Left renal cortex interstitium (tissue), 4 donors: ENCODE data around the gene THBS3. TPM values are rescaled to one million over a fixed set of nuclear protein-coding genes. Genes with fewer than 3 reads are reported as not detected.
"Not testable (repeated sequence)": the region's sequence is repeated elsewhere in the genome, so short reads cannot be mapped to it uniquely, and the experiment has no call there.

Experiments used
- DNase-seq, 4 donors: peaks; one replicate each; pipeline ENCODE4 v3.0.0-alpha.2; 2013; ENCODE audit warnings: low read depth in 4 of 4, low spot score in 2 of 4, missing footprints in 1 of 4
- polyA plus RNA-seq, 4 donors: library from polyadenylated mRNA; unstranded; fragments of 120-200 nt; gene quantifications; one replicate each; pipeline ENCODE4 v1.2.1, GENCODE V29; 2013; ENCODE audit not compliant: insufficient read length in 4 of 4

THBS3 gene
- polyA plus RNA-seq, 4 donors: 26.3 to 54.2 (median 37.5) TPM

DNA sequence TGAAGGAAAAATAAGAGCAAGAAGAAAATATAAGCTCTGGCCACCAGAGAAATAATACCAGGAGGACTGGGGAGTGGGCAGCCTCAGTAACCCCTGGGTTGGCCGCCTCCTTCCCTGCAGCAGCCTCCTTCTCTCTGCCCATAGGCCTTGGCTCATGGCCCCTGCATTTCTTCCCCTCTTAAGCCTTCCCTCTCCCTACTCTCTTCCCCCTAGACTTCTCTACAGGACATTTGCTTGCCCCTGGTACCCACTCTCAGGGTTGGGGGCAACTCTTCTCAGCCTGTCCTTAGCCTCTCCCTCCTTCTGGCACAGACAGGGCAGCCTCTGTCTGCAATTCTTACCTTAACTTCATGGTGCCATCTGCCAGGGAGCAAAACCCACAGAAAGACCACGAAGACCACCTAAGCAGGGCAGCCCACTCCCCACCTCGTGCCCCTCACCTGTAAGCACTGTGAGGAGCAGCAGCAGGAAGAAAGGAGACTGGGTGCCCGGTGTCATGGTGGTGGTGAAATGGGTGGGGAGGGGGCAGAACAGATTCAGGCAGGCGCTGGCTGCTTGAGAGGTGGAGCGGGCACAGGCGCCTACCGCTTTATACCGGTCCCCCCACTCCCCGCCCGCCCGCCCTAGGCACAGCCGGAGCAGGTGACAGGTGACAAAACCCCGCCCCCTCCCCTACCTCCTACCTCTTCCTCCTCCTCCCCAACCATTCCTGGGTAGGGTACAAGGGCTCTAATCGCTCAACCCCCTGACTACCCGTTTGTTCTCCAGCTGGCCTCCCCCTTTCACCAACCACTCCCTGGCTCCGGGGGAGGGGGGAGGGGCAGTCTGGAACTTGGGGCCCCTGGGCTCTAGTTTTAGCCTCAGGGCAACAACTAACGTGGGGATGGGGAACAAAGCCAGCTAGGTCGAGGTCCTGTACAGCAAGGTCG lies 15.1 kb downstream of the THBS3 start:
- no peak for DNase-seq

GRCh38 chr1:155191904-155192303 lies 15.8 kb downstream of the THBS3 start:
- no peak for DNase-seq

GRCh38 chr1:155189926-155190325 lies 17.8 kb downstream of the THBS3 start:
- not testable (repeated sequence) for DNase-seq

DNA sequence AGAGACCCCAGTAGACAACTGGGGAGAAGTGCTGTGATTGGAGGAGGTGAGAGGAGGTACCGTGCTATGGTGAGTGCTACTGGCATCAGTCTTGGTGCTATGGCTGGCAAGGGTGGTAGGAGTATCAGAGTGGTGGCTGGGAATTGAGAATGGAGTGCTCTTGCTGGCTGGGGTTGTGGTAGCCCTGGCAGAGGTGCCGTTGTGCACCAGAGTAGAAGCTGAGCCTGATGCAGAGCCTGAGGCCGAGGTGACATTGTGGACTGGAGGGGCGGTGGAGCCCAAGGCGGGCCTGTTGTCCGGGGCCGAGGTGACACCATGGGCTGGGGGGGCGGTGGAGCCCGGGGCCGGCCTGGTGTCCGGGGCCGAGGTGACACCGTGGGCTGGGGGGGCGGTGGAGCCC lies 19.4 kb downstream of the THBS3 start:
- no peak for DNase-seq

DNA sequence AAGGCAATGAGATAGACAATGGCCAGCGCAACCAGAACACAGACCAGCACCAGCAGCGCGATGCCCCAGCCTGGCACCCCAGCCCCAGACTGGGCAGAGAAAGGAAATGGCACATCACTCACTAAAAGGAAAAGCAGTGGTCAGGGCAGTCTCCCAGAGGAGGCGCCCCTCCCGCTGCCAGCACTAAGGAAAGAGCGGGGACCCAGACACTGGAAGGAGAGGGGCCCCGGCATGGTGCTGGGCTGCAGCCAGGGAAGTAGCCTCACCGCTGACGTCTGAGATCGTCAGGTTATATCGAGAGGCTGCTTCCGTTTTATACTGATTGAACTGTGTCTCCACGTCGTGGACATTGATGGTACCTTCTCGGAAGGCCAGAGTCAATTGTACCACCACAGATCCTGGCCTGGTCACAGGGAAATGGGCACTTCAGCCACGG lies 20.2 kb downstream of the THBS3 start:
- DNase-seq: no peak

GRCh38 chr1:155186794-155187455 lies 20.8 kb downstream of the THBS3 start:
- DNase-seq: no peak

DNA sequence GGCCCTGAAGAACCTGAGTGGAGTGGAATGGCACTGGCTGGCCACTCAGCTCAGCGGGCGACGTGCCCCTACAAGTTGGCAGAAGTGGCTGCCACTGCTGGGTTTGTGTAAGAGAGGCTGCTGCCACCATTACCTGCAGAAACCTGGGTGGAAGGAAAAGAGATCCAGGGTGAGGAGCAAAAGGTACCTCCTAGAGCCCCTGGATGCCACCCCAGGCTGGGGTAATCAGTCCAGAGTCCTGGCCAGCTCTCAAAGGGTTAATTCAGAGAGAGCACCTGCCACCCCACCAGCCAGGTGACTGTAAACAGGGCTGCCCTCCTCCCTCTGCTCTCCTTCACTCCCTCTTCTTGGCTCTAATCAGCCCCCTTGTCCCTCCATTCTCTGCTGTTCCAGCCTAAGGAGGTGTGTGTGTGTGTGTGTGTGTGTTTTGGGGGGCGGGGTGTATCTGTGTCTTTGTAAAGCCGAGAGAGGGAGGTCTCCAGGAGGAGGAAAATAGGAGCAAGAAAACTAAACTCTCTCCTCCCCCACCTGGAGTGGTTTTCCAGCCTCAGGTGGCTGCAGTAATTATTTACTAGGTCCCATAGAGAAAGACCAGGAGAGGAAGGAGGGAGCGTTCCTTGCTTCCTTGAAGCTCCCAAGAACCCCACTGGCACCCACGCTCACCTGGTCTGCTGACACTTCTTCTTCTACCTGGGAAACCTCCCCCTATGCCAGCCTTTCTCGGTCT lies 21.5 kb downstream of the THBS3 start:
- DNase-seq: no peak

- no peak for DNase-seq
Observed at GRCh38 chr1:155185783-155186066, 22.0 kb downstream of the THBS3 start.

DNA sequence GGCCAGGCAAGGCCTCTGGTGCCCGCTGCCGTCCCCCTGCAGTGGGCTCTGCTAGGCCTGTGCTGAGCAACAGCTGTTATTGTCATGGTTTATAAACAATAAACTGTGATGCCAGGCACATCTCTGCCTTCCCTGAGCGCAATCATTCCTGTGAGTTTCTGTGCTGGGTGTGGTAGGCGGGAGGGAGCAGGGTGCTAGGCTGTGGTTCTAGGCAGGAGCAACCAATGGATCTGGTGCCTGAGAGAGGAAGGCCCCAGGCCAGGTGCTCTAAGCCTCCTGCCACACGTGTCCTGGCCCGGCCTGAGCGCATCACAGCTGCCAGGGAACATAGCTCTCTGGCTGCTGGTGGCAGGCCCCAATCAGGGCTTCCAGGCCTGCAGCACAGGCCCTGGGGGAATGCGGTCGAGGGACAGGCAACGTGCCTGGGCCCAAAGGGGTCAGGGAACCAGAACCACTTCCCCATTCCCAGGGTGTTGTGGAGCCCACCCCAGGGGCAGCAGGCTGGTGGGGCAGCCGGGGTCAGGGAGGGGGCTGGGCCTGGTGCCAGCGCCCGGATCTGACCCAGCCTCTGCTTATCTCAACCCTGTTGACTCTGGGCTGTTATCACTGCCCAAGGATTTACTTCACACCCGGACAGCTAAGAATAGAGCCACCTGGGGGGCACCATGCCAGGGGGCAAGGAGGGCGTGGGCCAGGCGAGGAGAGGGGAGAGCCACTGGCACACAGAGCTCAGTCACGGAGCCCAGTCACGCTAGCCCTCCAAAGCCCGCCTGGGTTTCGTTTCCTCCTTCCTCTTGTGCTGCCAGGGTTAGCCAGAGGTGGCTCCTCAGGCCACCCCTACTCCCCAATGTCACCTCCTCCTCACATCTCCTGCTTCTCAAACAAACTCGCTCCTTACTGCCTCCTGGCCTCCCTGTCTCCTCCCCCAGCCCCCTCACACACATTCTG lies 22.6 kb downstream of the THBS3 start:
- DNase-seq: no peak

- DNase-seq: no peak
Observed at GRCh38 chr1:155184351-155184811, 23.3 kb downstream of the THBS3 start.

- no peak for DNase-seq
Observed at GRCh38 chr1:155183775-155184221, 23.9 kb downstream of the THBS3 start.

GRCh38 chr1:155182052-155182550 lies 25.6 kb downstream of the THBS3 start:
- DNase-seq: no peak

- no peak for DNase-seq
Observed at GRCh38 chr1:155181371-155182051, 26.2 kb downstream of the THBS3 start.

DNA sequence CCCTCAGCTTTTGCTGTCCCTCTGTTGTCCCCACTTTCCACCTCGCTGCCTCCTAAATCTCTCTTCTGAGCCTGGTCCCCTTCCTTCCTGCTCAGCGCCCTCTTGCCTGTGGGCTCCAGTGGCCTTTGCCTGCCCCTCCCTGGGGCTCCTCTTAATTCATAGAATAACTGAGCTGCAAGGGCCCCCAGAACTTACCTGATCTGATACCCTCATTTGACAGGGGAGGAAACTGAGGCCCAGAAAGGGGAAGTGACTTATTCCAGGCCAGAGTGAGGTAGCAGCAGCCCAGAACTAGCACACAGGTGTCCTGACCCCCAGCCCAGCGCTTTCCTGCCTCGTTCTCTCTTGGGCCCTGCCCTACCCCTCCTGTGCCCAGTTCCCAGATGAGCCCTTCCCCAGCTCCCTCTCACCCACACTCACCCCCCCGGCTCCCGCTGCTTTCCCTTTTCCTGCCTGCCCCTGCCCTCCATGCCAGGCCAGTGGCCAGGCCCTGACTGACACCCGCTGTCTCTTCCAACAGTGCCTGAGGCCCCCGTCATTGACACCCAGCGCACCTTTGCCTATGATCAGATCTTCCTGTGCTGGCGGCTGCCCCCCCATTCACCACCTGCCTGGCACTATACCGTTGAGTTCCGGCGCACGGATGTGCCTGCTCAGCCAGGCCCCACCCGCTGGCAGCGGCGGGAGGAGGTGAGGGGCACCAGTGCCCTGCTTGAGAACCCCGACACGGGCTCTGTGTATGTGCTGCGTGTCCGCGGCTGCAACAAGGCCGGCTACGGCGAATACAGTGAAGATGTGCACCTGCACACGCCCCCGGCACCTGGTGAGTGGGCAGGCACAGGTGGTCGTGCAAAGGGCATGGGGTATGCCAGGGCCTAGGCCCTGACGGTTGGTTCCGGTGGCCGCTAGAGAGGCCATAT lies 28.3 kb downstream of the THBS3 start:
- no peak for DNase-seq

DNA sequence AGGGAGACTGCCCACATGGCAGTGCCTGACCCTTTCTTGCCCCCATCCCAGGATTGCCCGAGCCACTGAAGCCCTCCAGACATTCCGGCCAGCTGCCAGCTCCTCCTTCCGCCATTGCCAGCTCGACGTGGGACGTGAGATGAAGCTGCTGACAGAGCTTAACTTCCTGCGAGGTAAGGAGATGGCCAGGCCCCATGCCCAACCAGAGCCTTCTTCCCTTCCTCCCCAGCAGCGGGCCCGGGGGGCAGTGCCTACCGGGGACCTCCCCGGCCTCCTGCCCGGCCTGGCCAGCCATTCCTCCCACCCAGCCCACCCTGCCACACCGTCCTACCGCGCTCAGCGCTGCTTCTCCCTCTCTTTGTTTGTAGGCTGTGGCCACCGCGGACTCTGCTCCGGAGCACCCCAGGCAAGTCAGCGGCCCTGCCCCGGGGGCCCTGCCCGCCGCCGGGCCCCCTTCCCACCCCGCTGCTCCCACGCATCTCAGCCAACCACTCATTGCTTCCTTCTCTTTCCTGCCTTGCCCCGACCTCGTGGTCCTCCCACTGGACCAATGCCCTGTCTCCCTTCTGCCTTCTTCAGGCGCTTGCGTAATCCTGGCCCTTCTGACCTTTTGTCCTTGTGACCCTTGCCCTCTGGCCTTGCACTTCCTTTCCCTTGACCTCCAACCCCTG lies 29.1 kb downstream of the THBS3 start:
- no peak for DNase-seq

DNA sequence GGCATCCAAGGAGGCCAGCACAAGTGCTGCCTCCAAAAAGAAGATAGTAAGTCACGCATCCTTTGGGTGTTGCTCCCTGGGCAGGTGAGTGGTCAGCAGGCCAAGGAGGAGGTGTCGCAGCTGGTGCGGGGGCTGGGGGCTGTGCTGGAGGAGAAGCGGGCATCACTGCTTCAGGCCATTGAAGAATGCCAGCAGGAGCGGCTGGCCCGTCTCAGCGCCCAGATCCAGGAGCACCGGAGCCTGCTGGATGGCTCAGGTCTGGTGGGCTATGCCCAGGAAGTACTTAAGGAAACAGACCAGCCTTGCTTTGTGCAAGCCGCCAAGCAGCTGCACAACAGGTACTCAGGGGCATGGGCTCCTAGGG lies 29.8 kb downstream of the THBS3 start:
- DNase-seq: no peak

DNA sequence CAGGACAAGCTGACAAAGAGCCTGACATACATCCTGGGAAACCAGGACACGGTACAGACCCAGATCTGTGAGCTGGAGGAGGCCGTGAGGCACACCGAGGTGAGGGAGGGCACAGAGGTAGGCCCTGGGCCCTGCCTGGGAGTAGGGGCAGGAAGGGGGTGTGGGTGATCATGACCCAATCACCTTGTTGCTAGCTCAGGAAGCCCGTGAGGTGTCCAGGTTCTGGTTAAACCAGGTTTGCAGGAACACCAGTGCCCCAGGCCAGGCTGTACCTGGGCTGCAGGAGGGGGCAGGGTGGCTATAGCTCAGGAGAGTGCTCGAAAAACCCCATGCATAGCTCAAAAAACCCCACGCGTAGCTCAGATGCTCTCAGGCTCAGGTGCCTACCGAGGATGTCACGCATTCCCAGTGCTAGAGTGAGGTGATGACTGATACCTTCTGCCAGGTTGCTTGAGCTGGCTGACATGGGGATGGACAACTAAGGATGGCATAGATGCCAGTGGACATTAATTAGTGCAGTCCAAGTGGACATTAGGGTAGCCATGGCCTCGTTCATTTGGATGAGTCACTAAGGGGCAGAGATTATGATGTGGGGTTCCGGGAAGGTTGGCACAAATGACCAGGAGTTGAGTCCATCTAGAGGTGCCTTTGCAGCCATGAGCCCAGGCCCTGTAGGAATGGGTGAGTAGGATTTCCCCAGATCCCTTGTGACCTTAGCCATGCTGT lies 30.3 kb downstream of the THBS3 start:
- DNase-seq: no peak
